ENCODE data around the gene GDA.

DNA sequence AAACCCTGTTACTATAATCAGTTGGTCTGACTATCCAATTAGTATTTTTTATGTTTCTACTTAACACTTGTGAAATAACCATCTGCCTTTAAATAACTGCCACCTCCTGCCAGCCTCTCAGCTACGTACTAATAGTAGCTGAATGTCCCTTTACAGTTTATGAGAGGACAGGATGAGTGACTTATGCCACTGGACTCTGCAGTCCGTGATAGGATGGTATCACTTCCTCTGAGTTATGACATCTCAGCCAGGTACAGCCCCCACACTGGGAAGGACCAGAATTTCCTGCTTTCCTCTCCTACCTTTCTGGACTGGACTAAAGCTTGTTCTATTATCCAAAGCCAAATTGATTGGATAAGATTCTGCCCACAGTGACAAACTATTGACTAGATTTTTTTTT is 112.8 kb downstream of the GDA start:
- TF ChIP-seq POLR2A (IDR thresholded peaks at IDR 0.05; ENCODE audit: low read depth, low read length) (no peak), RFX5 (IDR thresholded peaks at IDR 0.05; ENCODE audit: low read depth, low read length) (no peak)
